ENCODE results near the gene PRICKLE3.
"Not testable (repeated sequence)": the region's sequence is repeated elsewhere in the genome, so short reads cannot be mapped to it uniquely, and the experiment has no call there.

DNA sequence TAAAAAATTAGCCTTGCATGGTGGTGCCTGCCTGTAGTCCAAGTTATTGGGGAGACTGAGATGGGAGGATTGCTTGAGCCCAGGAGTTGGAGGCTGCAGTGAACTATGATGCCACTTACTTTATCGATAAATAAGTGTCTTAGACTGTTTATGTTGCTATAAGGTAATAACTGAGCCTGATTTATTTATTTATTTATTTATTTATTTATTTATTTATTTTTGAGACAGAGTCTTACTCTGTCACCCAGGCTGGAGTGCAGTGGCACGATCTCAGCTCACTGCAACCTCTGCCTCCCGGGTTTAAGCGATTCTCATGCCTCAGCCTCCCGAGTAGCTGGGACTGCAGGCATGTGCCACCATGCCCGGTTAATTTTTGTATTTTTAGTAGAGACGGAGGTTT lies 53.9 kb downstream of the PRICKLE3 start:
- TF ChIP-seq, protein P1, sequence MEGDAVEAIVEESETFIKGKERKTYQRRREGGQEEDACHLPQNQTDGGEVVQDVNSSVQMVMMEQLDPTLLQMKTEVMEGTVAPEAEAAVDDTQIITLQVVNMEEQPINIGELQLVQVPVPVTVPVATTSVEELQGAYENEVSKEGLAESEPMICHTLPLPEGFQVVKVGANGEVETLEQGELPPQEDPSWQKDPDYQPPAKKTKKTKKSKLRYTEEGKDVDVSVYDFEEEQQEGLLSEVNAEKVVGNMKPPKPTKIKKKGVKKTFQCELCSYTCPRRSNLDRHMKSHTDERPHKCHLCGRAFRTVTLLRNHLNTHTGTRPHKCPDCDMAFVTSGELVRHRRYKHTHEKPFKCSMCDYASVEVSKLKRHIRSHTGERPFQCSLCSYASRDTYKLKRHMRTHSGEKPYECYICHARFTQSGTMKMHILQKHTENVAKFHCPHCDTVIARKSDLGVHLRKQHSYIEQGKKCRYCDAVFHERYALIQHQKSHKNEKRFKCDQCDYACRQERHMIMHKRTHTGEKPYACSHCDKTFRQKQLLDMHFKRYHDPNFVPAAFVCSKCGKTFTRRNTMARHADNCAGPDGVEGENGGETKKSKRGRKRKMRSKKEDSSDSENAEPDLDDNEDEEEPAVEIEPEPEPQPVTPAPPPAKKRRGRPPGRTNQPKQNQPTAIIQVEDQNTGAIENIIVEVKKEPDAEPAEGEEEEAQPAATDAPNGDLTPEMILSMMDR (IDR thresholded peaks at IDR 0.05), result not testable (repeated sequence)
- TF ChIP-seq EP300 (IDR thresholded peaks at IDR 0.05; ENCODE audit: low read depth), result not testable (repeated sequence)
